IPS DF 19.7 (cell line): Measurements from ENCODE around the gene CD38.
"Not testable (repeated sequence)": the region's sequence is repeated elsewhere in the genome, so short reads cannot be mapped to it uniquely, and the experiment has no call there.

Experiments used
- DNase-seq: peaks from one replicate; pipeline ENCODE4 v3.0.0-alpha.2; 2013; ENCODE audit warnings: low read depth, low spot score

The CD38 gene

GRCh38 chr4:15778289-15779241 is at the start of gene CD38:
Gene CD38 (plus strand): TSS chr4:15778328. CDS start chr4:15778415, 87 bp downstream.
- DNase-seq, result no peak

DNA sequence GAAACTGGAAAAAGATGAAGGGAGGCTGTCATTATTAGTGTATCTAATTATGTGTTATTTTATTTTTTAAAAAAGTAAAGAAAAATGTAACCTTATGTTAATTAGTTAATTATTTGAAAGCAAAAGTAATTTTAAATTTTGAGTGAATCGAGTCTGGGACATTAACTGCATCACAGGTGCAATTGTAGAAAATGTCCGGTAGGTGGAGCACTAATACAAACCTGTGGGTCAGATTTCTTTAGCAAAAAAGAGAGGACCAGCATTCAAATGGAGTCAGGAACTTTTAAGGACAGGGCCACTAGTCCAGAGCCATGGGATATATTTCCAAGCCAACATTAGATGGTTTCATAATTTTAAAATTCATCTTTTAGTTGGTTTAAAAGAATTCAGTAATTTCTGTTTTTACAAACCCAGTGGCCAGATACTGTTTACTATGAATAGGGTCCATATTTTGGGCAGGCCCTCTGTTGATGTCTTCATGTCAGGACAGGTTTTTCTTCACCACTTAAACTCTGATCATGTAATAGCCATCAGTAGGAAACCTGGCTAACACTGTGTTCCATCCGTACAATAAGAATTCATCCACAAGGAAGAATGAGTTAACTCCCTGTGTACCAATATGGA is 48.1 kb upstream of the CD38 start:
- DNase-seq, result no peak

DNA sequence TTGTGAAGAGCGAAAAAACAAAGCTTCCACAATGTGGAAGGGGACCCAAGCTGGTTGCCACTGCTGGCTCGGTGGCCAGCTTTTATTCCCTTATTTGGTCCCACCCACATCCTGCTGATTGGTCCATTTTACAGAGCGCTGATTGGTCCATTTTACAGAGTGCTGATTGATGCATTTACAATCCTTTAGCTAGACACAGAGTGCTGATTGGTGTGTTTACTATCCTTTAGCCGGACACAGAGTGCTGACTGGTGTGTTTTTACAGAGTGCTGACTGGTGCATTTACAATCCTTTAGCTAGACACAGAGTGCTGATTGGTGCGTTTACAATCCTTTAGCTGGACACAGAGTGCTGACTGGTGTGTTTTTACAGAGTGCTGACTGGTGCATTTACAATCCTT is 45.1 kb upstream of the CD38 start:
- DNase-seq, result not testable (repeated sequence)

DNA sequence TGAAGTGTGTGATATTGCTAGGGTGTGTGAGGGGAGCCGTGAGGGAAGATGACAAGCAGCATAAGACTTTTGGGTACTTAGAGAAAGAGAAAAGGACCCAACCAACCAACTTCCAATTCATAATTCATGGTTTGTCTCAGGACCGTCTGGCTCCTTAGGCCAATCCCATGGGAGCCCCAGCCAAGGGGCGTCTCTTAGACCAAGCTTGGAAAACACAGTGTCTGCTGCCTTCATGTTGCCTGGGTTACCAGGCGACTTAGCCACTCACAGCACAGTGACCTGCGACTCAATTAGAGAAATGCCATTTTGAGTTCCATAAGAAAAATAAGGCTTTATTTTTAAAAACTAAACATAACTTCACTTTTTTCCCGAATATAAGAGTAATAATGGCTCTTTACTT is 42.6 kb upstream of the CD38 start:
- no peak for DNase-seq

DNA sequence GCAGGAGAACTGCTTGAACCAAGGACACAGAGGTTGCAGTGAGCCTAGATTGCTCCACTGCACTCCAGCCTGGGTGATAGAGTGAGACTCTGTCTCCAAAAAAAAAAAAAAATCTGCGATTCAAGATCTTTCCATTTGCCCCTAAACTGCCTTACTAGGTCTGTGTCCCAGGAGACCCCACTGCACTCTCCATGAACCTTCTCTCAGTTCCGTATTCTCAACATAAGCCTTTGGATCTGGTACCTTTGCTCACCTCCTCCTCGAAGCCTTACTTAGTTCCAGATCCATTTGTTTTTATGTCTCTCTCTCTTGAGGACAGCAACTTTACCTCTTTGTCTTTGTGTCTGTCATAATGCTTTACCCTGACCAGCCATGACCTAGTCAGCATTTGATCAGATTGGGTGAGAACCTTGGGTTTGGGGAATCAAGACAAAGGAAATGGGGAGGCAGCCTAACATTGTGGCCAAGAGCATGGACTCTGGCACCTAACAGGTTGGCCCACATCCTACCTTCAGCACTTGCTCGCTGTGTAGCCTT is 41.5 kb upstream of the CD38 start:
- no peak for DNase-seq

GRCh38 chr4:15737255-15737654 is 40.9 kb upstream of the CD38 start:
- DNase-seq, result no peak

DNA sequence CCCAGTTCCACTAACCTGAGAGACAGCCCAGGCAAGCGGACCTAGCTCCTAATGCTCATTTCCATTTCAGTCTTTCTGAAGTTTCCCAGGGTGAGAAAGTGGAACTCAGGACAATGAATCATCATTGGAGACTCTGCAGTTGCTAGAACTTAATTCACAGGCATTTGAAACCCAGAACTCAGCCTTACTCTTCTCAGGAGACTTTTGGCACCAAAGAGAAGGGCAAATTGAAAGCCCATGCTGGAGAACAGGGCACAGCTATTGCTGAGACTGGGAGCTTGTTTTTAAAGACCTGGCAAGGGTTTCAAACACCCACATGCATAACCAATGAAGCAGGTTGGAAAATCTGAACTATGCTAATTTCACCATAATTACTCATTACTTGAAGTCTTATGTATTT is 39.3 kb upstream of the CD38 start:
- no peak for DNase-seq

- no peak for DNase-seq
These were observed 37.2 kb upstream of the CD38 start for GRCh38 chr4:15740764-15741404.

- no peak for DNase-seq
These were observed 36.0 kb upstream of the CD38 start for GRCh38 chr4:15742083-15742582.

DNA sequence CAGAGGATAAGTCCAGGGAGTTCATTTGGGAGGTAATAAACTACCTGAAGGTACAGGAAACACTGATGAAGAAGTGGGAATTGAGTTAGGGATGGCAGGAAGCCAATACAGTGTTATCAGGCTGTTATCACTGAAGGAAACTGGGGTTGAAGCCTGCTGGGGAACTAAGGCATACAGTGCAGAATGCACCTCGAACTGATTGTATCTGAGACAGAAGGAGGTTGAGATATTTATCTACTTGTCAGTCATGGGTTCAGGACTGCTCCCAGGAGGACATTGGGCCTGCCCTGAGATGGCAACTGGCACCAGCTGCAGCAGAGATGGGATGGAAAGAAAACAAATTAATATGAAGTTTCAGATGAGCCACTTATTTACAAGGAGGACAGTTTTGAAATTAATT is 35.5 kb upstream of the CD38 start:
- DNase-seq, result no peak

- no peak for DNase-seq
These were observed 34.0 kb upstream of the CD38 start for GRCh38 chr4:15744016-15744545.

- no peak for DNase-seq
These were observed 32.0 kb upstream of the CD38 start for GRCh38 chr4:15746110-15746509.

GRCh38 chr4:15749001-15749400 is 29.1 kb upstream of the CD38 start:
- DNase-seq, result no peak

- DNase-seq, result no peak
These were observed 27.0 kb upstream of the CD38 start for GRCh38 chr4:15751153-15751552.

GRCh38 chr4:15753081-15753480 is 25.0 kb upstream of the CD38 start:
- no peak for DNase-seq

DNA sequence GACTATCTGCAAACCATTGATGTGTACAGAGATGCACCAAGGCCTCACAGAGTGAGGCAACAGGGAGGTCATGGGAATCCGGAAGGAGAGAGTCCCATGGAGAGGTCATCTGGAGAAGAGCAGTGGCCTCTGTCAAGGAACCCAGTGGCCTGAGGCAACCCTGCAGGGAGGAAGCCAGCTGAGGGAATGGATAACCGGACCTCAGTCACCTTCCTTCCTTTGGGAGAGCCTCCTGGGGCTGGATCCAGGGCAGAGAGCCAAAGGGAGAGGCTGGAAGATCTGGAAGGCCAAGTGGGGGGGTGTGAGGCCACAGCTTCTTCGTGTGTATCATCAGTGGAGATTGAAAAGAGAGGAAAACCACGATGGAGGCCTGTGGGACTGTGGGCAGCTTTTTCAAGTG is 24.3 kb upstream of the CD38 start:
- DNase-seq, result no peak

GRCh38 chr4:15754323-15754722 is 23.8 kb upstream of the CD38 start:
- no peak for DNase-seq

GRCh38 chr4:15755321-15756155 is 22.6 kb upstream of the CD38 start:
- DNase-seq, result no peak

DNA sequence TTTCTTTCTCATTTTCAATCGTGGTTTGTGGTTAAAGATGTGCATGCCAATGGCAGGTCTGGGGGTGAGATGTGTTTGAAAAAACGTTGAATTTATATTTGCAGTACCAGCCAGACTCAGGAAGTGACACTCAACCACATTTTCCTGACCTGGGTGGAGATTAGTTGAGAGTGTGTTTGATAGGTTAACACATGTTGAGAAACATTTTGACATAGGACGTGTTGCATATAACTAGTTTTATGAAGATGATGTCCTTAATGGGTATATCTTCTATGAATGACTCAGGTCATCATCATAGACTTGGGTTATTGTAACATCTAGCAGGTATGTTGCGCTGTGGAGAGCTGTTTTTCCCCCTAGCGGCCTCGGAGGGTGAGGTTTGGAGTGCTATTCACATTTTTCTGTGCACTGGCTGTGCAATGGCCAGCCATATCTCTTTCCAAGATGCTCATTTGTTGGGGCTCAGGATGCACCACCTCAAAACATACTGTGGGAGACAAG is 21.7 kb upstream of the CD38 start:
- no peak for DNase-seq

GRCh38 chr4:15757054-15757453 is 21.1 kb upstream of the CD38 start:
- DNase-seq, result no peak

DNA sequence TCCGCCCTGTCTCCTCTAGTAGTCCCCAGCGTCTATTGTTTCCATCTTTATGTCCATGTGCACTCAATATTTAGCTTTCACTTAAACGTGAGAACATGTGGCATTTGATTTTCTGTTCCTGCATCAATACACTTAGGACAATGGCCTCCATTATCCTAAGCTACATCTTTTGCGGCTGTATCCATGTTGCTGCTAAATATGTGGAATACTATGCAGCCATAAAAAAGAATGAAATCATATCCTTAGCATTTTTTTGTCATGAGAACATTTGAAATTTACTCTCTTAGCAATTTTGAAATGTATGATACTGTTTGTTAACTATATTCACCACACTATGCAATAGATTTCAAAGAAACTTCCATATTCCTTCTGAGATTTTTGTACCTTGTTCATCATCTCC is 19.8 kb upstream of the CD38 start:
- no peak for DNase-seq
